Ascending aorta (tissue), 2 donors: ENCODE results near the gene PHAF1. TPM values are rescaled to one million over a fixed set of nuclear protein-coding genes. Genes with fewer than 3 reads are reported as not detected.

ENCODE experiments used
- DNase-seq, 2 donors: peaks; one replicate each; pipeline ENCODE4 v3.0.0-alpha.2; 2019; ENCODE audit warnings: low spot score in 2 of 2
- H3K27ac ChIP-seq, 2 donors: fragments of 200-600 bp; sonication (generic); one replicate each; pipeline ENCODE4 v1.5.1; 2016 to 2017; ENCODE audit warnings: mild to moderate bottlenecking in 1 of 2
- H3K27me3 ChIP-seq: fragments of 200-600 bp; sonication (generic); one replicate; pipeline ENCODE4 v1.5.1; 2017
- H3K36me3 ChIP-seq, 2 donors: fragments of 200-600 bp; sonication (generic); one replicate each; pipeline ENCODE4 v1.5.1; 2016
- H3K4me1 ChIP-seq, 2 donors: fragments of 200-600 bp; sonication (generic); one replicate each; pipeline ENCODE4 v1.5.1; 2016 to 2017; ENCODE audit warnings: mild to moderate bottlenecking in 1 of 2
- H3K4me3 ChIP-seq, 2 donors: fragments of 200-600 bp; sonication (generic); one replicate each; pipeline ENCODE4 v1.5.1; 2016 to 2017; ENCODE audit warnings: mild to moderate bottlenecking in 1 of 2
- H3K9me3 ChIP-seq, 2 donors: fragments of 200-600 bp; sonication (generic); one replicate each; pipeline ENCODE4 v1.5.1; 2016
- intact Hi-C: fragments of 100-400 bp; cut with DNase I; formaldehyde crosslinking; loops from one replicate; pipeline ENCODE4 v1.15.1; 2023
- total RNA-seq: library from RNA; depleted of rRNA; stranded (reverse); fragments of >200 nt; gene quantifications from one replicate; pipeline ENCODE4 v1.1.0, GENCODE V29; 2016
- TF ChIP-seq, protein P1 (sequence below), 3 experiments: fragments of 200-600 bp in 2 of 3; fragments of 450-650 bp in 1 of 3; sonication (generic) in 2 of 3; IDR thresholded peaks; one replicate each; pipeline ENCODE4 v1.5.1; 2016 to 2019; ENCODE audit warnings: antibody characterized with exemption in 3 of 3, mild to moderate bottlenecking in 1 of 3, moderate library complexity in 1 of 3

The PHAF1 gene
- total RNA-seq, 1 donor from 2014 or later: 4.5 TPM

DNA sequence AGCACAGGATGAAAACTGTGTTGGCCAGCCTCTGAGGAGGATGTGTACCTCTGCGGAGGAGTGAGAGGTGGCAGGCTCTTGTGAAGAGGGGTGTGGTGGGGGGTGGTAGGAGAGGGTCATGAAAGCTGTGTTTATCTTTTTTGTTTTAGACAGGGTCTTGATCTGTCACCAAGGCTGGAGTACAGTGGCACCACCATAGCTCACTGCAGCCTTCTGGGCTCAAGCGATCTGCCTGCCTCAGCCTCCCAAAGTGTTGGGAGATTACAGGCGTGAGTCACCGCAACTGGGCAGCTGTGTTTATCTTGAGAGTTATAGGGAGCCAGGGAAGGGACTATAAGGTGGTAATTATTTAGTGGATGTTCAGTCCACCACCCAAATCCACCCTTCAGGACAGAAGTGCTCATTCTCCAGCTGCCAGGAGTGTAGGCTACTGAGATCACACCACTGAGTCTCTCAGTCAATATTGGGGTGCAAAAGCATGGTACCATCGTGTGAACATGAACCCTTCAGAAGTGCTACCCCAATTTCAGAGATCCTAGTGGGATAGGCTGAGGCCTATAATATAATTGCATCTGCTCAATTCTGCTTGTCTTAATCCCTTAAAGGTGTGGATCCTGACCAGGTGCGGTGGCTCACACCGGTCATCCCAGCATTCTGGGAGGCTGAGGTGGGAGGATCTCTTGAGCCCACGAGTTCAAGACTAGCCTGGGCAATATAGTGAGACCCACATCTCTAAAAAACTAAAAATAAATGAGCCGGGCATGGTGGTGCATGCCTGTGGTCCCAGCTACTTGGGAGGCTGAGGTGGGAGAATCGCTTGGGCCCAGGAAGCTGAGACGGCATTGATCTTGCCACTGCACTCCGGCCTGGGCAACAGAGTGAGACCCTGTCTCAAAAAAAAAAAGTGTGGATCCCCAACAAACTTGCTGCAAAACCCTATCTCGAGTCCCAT is 81.0 kb downstream of the PHAF1 start:
- H3K4me1 ChIP-seq: peaks cover 13 to 16% of the 10 kb centered on the region in 2 donors
- no peak for DNase-seq
- intact Hi-C loops: no loop called here
- TF ChIP-seq, protein P1, sequence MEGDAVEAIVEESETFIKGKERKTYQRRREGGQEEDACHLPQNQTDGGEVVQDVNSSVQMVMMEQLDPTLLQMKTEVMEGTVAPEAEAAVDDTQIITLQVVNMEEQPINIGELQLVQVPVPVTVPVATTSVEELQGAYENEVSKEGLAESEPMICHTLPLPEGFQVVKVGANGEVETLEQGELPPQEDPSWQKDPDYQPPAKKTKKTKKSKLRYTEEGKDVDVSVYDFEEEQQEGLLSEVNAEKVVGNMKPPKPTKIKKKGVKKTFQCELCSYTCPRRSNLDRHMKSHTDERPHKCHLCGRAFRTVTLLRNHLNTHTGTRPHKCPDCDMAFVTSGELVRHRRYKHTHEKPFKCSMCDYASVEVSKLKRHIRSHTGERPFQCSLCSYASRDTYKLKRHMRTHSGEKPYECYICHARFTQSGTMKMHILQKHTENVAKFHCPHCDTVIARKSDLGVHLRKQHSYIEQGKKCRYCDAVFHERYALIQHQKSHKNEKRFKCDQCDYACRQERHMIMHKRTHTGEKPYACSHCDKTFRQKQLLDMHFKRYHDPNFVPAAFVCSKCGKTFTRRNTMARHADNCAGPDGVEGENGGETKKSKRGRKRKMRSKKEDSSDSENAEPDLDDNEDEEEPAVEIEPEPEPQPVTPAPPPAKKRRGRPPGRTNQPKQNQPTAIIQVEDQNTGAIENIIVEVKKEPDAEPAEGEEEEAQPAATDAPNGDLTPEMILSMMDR (IDR thresholded peaks at IDR 0.05): no peak
- H3K27ac ChIP-seq: no peak overlapping the region
- no peak overlapping the region for H3K4me3 ChIP-seq
- peaks cover 14 to 16% of the 10 kb centered on the region in 2 donors for H3K36me3 ChIP-seq
- no peaks in the 10 kb centered on the region for H3K9me3 ChIP-seq
- no peaks in the 10 kb centered on the region for H3K27me3 ChIP-seq

- H3K36me3 ChIP-seq: peaks cover 22 to 24% of the 10 kb centered on the region in 2 donors
- no peaks in the 10 kb centered on the region for H3K9me3 ChIP-seq
- peaks cover 13 to 14% of the 10 kb centered on the region in 2 donors for H3K4me1 ChIP-seq
- H3K27me3 ChIP-seq: no peaks in the 10 kb centered on the region
- TF ChIP-seq, protein P1 (IDR thresholded peaks at IDR 0.05): no peak
- H3K27ac ChIP-seq: peak overlapping the region in 1 of 2 donors; percentile 79
- intact Hi-C loops: no loop called here
- no peak for DNase-seq
- H3K4me3 ChIP-seq: peak overlapping the region; percentile 93 to 99
These were observed 81.8 kb downstream of the PHAF1 start for GRCh38 chr16:67191411-67191994.

GRCh38 chr16:67191995-67192681 is 82.4 kb downstream of the PHAF1 start, which contains the start of gene E2F4:
Gene E2F4 (plus strand): TSS chr16:67192155. CDS start chr16:67192228, 73 bp downstream.
- H3K27ac ChIP-seq: peak within 1 kb of the TSS; percentile 79 to 87
- H3K27me3 ChIP-seq: no peaks in the 10 kb centered on the region
- H3K36me3 ChIP-seq: peaks cover 28 to 31% of the 10 kb centered on the region in 2 donors
- H3K4me3 ChIP-seq: peak within 1 kb of the TSS; percentile 93 to 99
- intact Hi-C loops: loop anchor here (2.0 kb wide), 1 partner anchor 35 kb away; the partner anchor contains the start of gene TMEM208
- H3K4me1 ChIP-seq: peaks cover 13 to 14% of the 10 kb centered on the region in 2 donors
- TF ChIP-seq, protein P1 (IDR thresholded peaks at IDR 0.05): peak in 1 of 3 experiments; percentile 11
- DNase-seq: peak; percentile 49 to 94
- H3K9me3 ChIP-seq: no peaks in the 10 kb centered on the region

- no peaks in the 10 kb centered on the region for H3K9me3 ChIP-seq
- DNase-seq: no peak
- peaks cover 13 to 14% of the 10 kb centered on the region in 2 donors for H3K4me1 ChIP-seq
- peaks cover 35 to 38% of the 10 kb centered on the region in 2 donors for H3K36me3 ChIP-seq
- TF ChIP-seq, protein P1 (IDR thresholded peaks at IDR 0.05): no peak
- no peaks in the 10 kb centered on the region for H3K27me3 ChIP-seq
- peak overlapping the region; percentile 93 to 99 for H3K4me3 ChIP-seq
- H3K27ac ChIP-seq: peak overlapping the region; percentile 79 to 87
- intact Hi-C loops: loop anchor here (2.0 kb wide), 1 partner anchor 34 kb away; the partner anchor contains the start of gene TMEM208
These were observed 83.1 kb downstream of the PHAF1 start for GRCh38 chr16:67192781-67193361.

GRCh38 chr16:67193536-67193935 is 83.8 kb downstream of the PHAF1 start:
- Histone ChIP-seq H3K36me3 (peaks cover 40 to 44% of the 10 kb centered on the region in 2 donors), H3K9me3 (no peaks in the 10 kb centered on the region), H3K4me1 (peaks cover 13 to 14% of the 10 kb centered on the region in 2 donors), H3K27me3 (no peaks in the 10 kb centered on the region), H3K4me3 (peak overlapping the region; percentile 93 to 99), H3K27ac (no peak overlapping the region)
- TF ChIP-seq, protein P1 (IDR thresholded peaks at IDR 0.05): no peak
- intact Hi-C loops: loop anchor here (2.0 kb wide), 1 partner anchor 33 kb away; the partner anchor contains the start of gene TMEM208
- DNase-seq: no peak
